Measurements from ENCODE around the gene DCBLD1. TPM values are rescaled to one million over a fixed set of nuclear protein-coding genes. Genes with fewer than 3 reads are reported as not detected.

The DCBLD1 gene
- total RNA-seq, 1 donor from 2014 or later: 0.31 TPM

- no peaks in the 10 kb centered on the region for H3K36me3 Mint-ChIP-seq (ENCODE audit: low read depth)
- intact Hi-C loops (cut with micrococcal nuclease): no loop called here
- H3K4me1 Mint-ChIP-seq: no peaks in the 10 kb centered on the region
- no peak overlapping the region for H3K27ac Mint-ChIP-seq
- no peaks in the 10 kb centered on the region for H3K9me3 Mint-ChIP-seq
- peaks cover 14% of the 10 kb centered on the region for H3K27me3 Mint-ChIP-seq
- TF ChIP-seq, protein P1, sequence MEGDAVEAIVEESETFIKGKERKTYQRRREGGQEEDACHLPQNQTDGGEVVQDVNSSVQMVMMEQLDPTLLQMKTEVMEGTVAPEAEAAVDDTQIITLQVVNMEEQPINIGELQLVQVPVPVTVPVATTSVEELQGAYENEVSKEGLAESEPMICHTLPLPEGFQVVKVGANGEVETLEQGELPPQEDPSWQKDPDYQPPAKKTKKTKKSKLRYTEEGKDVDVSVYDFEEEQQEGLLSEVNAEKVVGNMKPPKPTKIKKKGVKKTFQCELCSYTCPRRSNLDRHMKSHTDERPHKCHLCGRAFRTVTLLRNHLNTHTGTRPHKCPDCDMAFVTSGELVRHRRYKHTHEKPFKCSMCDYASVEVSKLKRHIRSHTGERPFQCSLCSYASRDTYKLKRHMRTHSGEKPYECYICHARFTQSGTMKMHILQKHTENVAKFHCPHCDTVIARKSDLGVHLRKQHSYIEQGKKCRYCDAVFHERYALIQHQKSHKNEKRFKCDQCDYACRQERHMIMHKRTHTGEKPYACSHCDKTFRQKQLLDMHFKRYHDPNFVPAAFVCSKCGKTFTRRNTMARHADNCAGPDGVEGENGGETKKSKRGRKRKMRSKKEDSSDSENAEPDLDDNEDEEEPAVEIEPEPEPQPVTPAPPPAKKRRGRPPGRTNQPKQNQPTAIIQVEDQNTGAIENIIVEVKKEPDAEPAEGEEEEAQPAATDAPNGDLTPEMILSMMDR (IDR thresholded peaks at IDR 0.05): no peak
- ChIA-PET POLR2A (no interaction called here), CTCF (no interaction called here)
- no peak overlapping the region for H3K4me3 Mint-ChIP-seq
- DNase-seq (no peak), ATAC-seq (ENCODE audit: low read depth) (no peak)
Measured at GRCh38 chr6:117446861-117447260, 35.6 kb upstream of the DCBLD1 start.

DNA sequence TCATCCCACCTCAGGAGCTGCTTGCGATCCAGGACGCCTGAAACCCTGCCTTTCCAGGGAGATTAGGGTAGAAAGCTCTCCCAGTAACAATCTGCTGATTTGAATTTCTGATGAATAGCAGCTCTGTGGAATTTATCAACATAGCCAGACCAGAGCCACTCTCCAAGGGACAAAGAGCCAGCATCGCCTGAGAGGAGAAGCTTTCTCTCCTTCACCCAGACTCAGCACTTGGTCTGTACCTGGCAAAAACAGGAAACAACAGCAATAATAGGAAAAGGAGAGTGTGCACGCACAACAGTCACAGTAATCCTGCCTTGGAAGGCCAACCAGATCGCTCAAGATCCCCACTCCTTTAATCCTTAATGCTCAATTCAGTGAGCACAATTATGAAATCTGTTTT, 34.5 kb upstream of the DCBLD1 start:
- no peaks in the 10 kb centered on the region for H3K4me1 Mint-ChIP-seq
- no peak for DNase-seq
- H3K36me3 Mint-ChIP-seq (ENCODE audit: low read depth): no peaks in the 10 kb centered on the region
- ChIA-PET CTCF (interaction anchor here (3.4 kb wide), 1 partner anchor 157 kb away, joined by 61 read pairs; the partner anchor contains the start of gene GOPC), POLR2A (no interaction called here)
- H3K9me3 Mint-ChIP-seq: no peaks in the 10 kb centered on the region
- H3K4me3 Mint-ChIP-seq: no peak overlapping the region
- TF ChIP-seq, protein P1 (IDR thresholded peaks at IDR 0.05): no peak
- no peak for ATAC-seq (ENCODE audit: low read depth)
- peaks cover 10% of the 10 kb centered on the region for H3K27me3 Mint-ChIP-seq
- intact Hi-C loops (cut with micrococcal nuclease): no loop called here
- no peak overlapping the region for H3K27ac Mint-ChIP-seq

GRCh38 chr6:117448732-117449485, 33.6 kb upstream of the DCBLD1 start:
- Mint-ChIP-seq H3K36me3 (ENCODE audit: low read depth) (no peaks in the 10 kb centered on the region), H3K4me1 (no peaks in the 10 kb centered on the region), H3K27ac (no peak overlapping the region), H3K27me3 (peaks cover 16% of the 10 kb centered on the region), H3K9me3 (no peaks in the 10 kb centered on the region), H3K4me3 (no peak overlapping the region)
- ATAC-seq (ENCODE audit: low read depth): no peak
- ChIA-PET POLR2A (no interaction called here), CTCF (interaction anchor here (2.6 to 3.4 kb wide), 2 partner anchors 107 to 156 kb away, joined by 45 to 61 read pairs; partner anchors contain the start of gene GOPC)
- intact Hi-C loops (cut with micrococcal nuclease): no loop called here
- TF ChIP-seq, protein P1 (IDR thresholded peaks at IDR 0.05): no peak
- DNase-seq: no peak

DNA sequence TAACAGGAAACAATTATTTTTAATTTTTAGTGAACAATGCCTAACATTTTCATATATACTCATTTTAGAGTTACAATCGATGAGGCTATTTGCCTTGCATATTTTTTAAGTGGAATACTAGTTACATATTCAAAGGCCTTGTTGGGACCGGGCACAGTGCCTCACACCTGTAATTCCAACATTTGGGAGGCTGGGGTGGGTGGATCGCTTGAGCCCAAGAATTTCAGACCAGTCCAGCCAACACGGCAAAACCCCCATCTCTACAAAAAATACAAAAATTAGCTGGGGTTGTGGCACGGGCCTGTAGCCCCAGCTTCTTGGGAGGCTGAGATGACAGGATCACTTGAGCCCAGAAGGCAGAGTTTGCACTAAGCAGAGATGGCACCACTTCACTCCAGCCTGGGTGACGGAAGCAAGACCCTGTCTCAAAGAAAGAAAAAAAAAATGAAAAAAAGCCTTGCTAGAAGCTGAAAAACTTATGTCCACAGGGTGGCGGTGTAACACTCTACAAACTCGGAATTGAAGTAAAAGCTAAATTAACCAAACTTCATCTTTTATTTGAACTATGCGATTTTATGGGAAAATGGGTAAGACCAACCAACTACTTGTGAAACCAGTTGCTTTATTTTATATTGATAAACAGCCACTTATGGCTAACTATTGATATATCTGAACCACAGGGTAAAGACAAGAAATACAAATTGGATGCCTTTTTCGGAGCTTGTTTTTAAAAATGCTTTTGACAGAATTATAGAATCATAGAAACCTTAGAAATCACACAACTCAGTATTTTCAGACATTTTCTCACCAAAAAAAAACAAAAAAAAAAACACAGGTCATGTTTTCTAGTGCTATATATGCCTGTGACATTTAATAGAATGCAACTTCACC, 32.7 kb upstream of the DCBLD1 start:
- TF ChIP-seq, protein P1 (IDR thresholded peaks at IDR 0.05): no peak
- ChIA-PET POLR2A (interaction anchor here (1.0 to 1.2 kb wide), 2 partner anchors 153 to 155 kb away, joined by 3 read pairs; partner anchors contain the start of gene GOPC), CTCF (interaction anchor here (0.7 to 3.4 kb wide), 9 partner anchors 100 to 1661 kb away, joined by 3 to 61 read pairs (median 6); partner anchors contain the start of gene GOPC)
- peak; percentile 34 for ATAC-seq (ENCODE audit: low read depth)
- Mint-ChIP-seq H3K4me3 (no peak overlapping the region), H3K4me1 (no peaks in the 10 kb centered on the region), H3K9me3 (no peaks in the 10 kb centered on the region), H3K27me3 (peaks cover 17% of the 10 kb centered on the region), H3K27ac (no peak overlapping the region), H3K36me3 (ENCODE audit: low read depth) (no peaks in the 10 kb centered on the region)
- no peak for DNase-seq
- intact Hi-C loops (cut with micrococcal nuclease): loop anchor here (1.0 to 2.0 kb wide), 3 partner anchors 107 to 1101 kb away; no protein-coding TSS in a partner anchor

Data from activated B cell treated with CpG ODN at 0.5 μM for 24 hours (primary cell).